Epidermal melanocyte (primary cell): Measurements from ENCODE around the gene UROD.
"Not testable (repeated sequence)": the region's sequence is repeated elsewhere in the genome, so short reads cannot be mapped to it uniquely, and the experiment has no call there.

Source experiments
- DNase-seq: peaks from one replicate; pipeline ENCODE4 v3.0.0; 2011; ENCODE audit warnings: low spot score; ENCODE audit not compliant: insufficient read length

UROD gene

DNA sequence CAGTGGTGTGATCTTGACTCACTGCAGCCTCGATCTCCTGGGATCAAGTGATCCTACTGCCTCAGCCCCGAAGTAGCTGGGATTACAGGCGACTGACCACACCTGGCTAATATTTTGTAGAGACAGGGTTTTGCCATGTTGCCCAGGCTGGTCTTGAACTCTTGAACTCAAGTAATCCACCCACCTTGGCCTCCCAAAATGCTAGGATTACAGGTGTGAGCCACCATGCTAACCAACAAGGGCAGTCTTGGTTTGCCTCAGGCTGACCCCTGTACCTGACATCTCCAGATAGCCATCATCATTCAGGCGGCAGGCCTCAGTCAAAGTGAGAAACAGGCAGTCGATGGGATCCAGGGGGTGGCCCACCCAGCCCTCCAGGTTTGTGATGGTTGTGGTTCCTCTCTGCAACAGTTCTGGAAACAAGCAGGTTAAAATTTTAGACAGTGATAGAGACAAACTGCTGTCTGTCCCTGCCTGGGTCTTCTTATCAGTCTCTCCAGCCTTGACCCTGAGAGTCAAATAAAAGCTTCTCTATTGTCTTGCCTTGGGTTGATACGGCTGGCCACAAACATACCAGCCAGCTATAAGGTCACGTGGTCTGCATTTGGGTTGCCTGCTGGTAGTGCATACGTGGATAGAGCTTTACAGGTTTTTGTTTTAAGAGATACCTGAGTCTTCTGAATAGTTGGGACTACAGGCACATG lies 26.8 kb downstream of the UROD start:
- DNase-seq, result no peak

DNA sequence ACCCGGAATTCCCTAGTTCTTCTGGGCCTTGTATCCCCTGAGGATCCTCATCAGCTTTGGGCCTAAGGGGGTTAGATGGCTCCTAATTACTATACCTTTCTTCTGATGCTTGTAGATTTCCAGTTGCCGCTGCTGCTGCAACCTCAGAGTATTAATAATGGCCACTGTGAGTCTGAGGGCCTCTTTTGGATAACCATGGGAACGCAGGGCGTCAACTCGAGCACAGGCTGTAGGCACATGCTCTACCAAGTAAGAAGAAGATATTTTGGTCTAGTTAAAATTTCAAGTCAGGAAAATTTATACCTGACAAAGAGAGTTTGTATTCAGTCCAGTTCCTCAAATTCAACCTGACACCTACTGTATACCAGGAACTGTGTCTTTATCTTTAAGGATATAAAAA lies 28.2 kb downstream of the UROD start:
- no peak for DNase-seq

DNA sequence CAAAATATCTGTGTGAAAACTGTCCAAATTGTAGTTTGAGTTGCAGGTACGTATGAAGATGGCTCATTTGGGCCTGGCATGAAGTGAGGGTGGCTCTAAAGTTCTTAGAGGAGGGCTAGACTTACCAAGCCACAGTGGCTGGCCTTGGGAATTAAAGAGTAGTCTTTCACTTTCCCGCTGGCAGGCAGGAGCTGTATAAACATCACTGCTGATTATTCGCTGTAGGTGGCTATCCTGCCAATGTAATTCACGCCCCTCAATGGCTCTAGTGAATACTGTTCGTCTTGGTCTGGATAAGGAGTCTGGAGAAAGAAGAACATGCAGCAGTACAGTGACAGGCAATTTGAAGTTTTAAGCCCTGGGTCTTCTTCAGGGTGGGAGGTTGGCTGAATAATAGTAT lies 31.0 kb downstream of the UROD start:
- DNase-seq, result no peak

DNA sequence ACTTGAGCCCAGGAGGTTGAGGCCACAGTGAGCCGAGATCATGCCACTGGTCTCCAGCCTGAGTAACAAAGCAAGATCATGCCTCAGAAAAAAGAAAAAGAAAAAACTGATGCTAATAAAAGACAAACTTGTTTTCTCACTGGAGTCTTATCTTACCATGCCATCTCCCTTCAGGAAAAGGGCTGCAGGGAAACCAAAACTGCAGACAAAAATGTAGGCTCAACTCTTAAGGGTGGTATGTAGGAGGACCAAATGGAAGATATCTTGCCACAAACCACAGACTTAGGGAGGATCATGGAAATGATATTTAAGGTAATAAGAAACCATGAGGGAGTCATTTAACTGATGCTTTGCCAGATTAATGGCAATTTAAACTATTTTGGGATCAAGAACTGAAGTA lies 32.9 kb downstream of the UROD start:
- DNase-seq, result no peak

GRCh38 chr1:45047032-45047431 lies 35.0 kb downstream of the UROD start:
- no peak for DNase-seq

- DNase-seq, result no peak
These were observed 39.1 kb downstream of the UROD start for GRCh38 chr1:45051005-45051772.

GRCh38 chr1:45057542-45057941 lies 45.5 kb downstream of the UROD start:
- DNase-seq, result no peak

DNA sequence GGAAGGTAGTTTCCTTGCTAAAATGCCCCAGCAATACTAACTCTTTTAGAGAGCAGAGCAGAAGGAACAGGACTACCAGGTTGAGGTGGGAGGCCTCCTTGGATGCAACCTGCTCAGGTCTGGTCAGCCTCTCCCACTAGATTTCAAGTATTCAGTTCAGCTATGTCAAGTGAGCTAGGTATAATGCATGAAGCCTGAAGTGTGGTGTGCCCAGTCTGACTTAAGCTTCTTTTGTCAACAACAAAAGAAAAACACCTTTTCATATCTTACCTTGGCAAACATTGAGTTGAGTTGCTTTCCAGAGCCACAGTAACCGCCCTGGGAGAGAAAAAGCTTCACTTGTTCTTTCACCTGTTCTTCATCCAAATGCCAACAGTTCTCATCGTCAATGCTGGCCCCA lies 47.8 kb downstream of the UROD start:
- DNase-seq, result no peak

GRCh38 chr1:45062463-45062862 lies 50.4 kb downstream of the UROD start:
- DNase-seq, result not testable (repeated sequence)

DNA sequence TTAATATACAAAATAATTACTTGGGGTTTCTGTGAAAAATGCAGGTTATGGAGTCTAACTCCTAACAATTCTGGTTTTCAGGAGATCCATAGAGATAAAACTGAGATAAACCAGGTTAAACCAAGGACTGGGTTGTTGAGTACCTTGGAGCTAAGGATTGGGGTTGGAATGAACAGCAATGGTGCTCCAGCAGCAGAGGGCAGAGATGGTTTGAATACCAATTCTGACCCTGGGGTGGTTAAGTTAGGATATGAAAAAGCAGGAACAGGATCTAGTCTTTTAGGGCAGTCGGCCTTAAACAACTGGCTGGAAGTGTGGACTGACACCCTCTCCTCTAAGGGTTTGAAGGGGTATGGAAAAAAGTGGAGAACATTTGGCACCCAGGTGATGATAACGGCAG lies 53.0 kb downstream of the UROD start:
- DNase-seq, result no peak
